HK-2 (cell line): Measurements from ENCODE around the gene KAZN.

Experiments used
- DNase-seq: peaks from one replicate; pipeline ENCODE4 v3.0.0-alpha.2; 2018; ENCODE audit not compliant: unreplicated experiment

The KAZN gene

DNA sequence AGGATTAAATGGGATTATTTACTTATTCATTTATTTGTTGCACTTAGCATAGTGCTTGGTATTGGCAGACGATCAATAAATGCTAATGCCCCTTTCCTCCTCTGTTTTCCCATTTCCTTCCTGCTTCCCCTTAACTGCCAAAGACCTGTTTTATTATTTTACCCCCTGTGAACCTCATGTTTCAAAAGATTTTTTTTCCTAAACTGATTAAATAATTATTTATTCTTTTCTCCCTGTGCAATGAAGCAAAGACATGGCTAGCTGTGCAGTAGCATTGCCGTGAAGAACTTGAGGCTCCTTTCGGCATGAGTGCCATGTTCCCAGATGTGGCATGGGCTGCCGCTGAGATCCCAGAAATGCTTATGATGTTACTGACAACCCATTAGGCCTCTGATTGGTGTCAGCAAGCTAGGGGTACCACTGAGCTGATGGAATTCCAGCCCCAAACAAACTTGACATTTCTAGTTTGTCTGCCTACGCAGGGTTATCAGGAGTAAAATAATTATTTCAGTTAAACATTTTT lies 288.6 kb downstream of the KAZN start:
- DNase-seq: no peak

DNA sequence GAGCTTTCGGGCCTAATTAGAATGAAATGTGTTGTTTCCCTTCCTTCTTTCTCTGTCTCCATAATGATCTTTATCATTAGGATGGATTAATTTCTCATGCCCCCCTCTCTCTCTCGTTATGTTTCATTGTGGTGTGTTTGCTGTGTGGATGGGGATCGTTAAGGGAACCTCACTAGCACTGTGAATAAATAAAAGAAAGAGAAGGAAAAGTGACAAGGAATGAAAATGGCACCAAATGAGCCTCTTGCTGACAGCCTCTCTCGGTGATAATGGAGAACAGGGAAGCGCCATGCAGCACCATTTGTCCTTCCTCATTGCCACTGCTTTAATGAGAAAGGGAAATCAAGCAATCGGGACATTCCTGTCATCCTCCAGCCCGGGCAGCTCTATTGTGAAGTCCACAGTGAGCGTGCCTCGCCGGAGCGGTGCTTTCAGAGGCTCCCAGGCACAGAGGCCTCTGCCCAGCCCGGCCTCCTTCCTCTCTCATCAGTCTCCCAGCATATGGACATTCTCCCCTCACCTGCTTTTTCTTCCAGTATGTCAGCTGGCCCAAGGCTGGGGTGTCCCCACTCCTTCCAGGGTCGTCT lies 289.4 kb downstream of the KAZN start:
- no peak for DNase-seq

DNA sequence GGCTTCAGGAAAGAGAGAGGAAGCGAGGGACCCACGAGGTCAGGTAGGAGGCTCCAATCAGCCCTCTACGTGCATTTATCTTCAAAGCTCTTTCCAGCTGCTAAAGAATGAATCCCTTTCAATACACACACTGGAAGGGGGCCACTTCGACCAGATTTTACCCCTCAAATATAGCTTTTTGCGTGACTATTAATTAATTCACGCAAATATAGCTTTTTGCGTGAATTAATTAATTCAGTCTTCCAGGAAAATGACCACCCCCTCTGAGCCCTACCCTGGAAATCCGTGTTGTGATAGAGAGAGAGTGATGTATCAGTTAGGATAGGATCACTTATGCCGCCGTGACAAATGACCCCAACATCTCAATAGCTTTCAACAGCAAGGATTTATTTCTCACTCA lies 289.9 kb downstream of the KAZN start:
- no peak for DNase-seq

DNA sequence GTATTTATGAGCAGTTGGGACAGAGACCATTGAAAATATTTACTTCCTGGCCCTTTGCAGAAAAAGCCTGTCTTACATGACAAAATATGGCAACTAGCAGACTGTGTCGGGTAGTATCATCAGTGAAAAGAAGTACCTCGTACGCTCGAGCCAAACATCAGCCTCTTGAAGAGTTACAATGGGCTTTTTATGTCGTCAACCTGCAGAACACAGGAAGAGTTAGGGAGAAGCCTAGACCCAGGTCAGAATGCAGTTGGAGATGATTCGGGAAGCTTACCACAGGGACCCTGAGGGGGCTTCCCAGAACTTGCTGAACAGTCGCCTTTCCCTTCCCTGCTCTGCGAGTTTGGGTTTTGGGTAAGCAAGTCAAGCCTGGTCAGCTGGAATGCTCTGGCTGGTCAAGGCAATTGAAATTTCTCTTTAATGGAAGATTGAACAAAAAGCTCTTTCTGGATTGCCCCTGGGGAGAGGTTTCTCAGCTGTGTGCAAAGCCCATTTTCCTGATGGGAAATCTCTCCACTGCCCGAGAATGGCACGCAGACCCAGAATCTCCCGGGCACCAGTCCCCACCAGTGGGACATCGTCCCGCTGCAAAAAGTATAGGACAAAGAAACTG lies 291.4 kb downstream of the KAZN start:
- no peak for DNase-seq

DNA sequence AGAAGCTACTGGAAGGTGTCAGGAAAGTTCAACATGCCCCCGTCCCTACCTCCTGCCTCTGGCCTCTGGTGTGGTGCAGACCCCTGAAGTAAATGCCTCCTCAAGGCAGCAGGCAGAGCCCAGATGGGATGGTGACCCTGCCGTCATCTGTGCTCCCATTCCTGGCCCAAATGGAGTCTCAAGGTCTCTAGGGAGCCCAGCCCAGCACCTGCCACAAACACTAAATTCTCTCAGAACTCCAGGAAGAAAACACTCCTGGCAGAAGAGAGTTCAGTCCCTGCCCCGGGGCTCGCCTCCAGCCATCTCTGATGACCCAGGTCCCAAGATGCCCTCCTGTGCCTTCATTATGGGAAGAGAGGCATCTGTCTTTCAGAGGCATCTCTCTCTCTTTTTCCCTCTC lies 293.5 kb downstream of the KAZN start:
- no peak for DNase-seq

DNA sequence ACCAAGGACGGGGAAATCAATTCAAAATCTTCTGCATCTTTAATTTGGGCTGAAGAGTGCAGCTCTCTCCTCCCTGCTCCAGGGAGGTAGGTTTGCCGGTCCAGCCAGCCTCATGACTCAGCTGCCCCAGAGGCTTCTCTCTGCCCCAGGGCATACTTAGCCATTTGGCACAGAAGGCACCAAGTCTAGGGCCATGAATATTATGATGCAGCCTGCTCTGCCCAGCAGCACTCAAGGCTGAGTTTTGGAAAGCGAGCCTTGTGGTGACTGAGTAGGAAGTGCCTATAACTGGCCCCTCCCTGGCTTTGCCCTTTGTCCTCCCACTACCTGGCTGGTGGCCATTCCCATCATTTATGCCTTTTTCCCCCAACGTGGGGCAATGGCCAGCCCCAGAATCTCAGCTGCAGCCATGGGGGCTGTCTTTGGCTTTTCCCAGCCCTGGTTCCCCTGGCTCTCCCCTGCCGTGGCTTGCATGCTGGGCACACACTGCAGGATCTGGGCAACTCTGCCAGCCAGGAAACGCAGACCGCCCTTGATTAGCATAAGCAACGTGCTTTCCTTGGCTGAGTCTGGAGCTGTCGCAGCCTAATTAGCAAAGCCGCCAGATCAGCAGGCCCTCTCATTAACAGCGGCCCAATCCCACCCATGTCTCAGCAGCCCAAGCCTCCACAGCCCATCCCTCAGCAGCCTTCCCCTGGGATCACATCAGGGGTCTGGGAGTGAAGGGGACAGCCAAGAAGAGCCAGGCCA lies 296.5 kb downstream of the KAZN start:
- DNase-seq: no peak

DNA sequence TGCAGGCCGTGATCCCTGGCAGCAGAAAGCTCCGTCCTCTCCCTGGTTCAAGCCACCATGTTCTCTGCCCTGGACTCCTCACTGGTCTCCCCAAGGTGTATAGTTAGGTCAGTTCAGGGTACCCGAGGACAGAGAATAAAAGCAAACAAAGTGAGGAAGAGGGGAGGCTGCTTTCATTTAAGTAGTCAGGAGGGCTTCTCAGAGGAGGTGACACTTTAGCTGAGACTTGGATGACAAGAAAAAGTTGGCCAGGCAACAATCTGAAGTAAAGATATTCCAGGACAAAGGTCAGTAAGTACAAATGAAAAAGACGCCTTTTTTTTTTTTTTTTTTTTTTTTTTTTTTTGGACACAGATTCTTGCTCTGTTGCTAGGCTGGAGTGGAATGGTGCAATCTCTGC lies 297.2 kb downstream of the KAZN start:
- no peak for DNase-seq

DNA sequence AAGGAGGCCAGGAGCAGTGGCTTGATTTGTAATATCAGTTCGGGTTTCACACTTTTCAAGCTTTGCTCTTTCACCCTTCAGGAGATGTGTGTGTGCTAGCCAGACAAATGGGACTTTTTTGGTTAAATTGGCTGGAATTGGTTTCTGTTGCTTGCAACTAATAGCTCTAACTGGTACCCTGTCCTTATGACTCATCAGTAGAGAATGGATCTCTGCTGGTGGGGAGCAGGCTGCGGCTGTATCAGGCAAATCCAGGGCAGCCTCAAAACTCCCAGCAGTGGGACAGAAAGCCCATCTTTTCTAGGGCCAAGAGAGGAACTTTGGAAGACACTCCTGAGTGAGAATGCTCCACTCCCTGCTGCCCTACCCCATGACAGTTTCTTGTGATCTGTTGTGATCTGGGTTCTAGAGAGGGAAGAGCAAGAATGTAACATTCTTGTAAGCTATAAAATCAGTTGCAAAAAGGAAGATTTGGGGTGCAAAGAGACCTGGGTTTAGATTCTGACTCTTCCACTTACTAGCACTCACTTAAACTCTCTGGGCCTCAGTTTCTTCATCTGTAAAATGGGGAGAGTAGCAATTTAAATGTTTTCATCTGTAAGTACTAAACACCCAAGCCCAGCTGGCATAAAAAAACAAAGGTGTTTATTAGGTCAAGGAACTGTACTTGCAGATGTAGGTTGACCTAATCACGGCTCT lies 298.0 kb downstream of the KAZN start:
- DNase-seq: no peak

DNA sequence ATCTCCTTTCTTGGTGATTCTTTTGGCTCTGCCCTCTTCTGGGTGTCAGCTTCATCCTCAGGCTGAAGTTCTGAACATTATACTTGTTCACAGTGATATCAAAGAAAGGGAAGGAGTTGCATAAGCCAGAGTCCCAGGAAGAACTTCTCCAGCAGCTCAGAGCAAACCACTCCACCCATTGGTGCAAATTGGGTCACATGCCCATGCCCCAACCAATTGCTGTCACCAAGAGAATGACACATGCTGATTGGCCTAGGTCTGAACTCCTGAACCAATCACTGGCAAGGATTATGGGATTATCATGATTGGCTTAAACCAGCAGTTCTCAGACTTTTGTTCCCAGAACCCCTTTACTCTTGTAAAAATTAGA lies 298.6 kb downstream of the KAZN start:
- no peak for DNase-seq

DNA sequence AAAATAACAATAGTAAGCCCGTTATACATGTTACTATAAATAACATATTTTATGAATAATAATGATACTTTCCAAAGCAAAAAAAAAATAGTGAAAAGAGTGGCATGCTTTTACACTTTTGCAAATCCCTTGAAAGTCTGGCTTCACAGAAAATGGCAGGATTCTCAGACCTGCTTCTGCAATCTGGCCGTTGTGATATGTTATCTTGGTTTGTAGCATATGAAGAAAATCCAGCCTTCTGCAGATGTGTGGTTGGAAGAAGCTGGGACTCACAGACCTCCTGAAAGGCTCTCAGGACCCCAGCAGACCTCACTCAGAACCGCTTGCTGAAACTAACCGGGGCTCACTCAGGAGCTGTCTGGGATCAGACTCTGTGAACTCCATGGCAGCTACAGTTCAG lies 299.1 kb downstream of the KAZN start:
- no peak for DNase-seq

DNA sequence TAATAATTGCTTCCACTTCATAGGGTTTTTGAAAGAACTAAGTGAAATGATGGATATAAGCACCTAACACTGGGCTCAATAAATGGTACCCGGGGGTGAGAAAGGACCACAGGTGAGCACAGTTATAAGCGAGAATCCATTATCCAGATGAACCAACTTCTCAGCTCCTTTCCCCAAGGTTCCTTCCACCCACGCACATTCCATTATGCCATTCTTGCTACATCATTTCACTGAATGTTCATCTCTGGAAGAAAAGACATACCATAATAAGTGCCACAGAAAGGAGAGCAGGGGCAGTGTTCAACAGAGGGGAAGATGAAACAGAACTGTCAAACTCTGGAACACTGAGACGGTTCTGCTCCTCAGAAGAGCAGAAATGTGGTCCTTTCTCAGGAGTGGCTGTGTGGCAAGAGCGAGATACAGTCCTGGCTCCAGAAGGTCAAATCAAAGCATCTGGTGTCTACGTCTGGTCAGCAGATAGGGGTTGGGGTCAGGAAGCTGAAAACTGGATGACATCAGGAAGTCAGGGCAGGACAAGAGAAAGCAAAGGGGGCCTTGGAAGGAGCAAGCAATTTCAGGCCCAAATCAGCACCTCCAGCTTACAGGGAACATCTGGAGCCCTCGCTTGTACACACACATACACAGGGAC lies 299.6 kb downstream of the KAZN start:
- DNase-seq: no peak

DNA sequence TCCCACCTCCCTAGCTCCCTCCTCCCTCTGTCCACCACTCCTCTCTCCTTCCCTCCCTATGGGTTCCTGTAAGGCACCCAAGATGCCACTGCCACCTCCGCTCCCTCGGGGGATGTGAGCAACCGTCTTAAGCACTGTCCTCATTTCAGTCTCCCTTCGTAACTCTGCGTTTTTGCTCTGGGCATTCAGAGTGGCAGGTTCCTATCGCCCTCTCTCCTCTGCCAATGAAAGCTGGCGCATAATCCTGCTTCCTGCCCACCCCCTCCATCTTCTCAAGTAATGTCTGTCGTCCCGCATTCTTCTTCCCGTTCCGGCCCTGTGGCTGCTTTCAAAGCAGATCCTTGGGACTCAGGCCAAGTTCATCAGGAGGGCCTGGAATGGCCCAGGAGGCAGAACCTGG lies 301.2 kb downstream of the KAZN start:
- no peak for DNase-seq

DNA sequence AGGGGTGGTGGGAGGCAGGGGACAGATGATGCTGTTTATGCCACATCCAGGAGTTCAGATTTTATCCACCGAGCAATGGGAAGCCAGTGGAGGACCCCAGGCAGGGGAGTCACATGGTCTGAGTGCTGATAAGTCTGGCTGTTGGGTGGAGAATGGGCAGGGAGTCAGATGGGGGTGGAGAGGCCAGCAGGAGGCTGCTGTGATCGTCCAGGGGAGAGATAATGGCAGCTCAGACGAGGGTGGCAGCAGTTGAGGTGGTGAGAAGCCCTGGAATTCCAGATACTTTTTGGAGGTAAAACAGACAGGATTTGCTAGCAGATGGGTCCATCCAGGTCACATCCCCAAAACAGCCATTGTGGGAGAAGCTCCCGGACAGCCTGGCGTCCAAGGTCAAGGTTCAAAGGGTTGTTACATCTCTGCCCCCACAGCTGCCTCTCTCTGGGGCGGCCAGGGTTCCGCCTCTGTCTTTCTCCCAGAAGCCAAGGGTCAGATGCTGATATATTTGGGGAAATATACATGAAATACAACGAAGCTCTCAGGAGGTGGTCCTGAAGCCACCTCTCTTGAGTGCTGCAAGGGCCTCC lies 303.0 kb downstream of the KAZN start:
- DNase-seq: no peak

DNA sequence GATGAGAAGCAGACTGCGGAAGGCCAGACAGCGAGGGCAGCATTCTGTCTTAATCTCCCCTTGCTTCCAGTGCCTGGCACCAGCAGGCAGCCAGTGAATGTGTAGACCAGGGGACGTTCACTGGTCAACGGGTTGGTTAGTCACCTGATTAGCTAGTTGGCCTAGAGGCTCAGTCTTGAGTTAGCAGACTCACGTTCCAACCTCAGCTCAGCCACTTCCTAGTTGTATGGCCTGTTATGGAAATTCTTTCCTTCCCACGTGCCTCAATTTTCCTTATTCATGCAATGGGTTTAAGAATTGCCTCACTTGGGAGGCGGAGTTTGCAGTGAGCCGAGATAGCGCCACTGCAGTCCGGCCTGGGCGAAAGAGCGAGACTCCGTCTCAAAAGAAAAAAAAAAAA lies 305.4 kb downstream of the KAZN start:
- no peak for DNase-seq

DNA sequence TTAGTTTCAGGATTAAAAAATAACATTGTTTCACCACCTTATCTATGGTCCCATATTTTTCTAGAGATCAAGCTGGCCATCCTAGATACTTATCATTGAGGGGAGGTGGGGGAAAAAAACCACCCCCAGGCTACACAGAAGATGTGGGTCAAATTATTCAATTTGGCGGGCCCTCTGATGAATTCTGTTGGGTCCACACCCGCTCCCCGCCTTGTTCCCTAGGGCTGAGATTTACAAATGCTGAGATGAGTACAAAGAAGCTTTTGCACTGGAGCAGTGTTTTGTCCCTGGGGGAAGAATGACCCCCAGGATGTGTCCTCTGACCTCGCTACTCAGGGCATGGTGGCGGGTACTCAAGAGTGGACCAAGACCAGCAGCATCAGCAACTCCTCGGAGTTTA lies 308.2 kb downstream of the KAZN start:
- no peak for DNase-seq

DNA sequence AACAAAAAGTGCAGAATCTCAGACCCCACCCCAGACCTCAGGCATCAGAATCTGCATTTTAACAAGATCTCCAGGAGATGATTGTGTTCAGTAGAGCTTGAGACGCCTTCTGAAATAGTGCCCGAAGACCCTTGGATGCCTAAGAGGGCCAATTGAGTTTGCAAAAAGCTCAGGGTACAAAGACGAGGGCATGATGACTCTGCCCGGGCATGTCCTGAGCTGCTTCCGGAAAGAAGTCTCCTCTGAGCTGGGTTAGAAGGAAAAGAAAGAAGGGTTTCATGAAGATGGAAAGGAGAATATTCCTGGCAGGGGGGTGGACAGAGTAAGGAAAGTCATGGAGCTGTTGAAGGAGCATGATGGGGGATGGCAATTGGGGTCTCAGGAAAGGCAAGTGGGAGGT lies 308.9 kb downstream of the KAZN start:
- DNase-seq: no peak

DNA sequence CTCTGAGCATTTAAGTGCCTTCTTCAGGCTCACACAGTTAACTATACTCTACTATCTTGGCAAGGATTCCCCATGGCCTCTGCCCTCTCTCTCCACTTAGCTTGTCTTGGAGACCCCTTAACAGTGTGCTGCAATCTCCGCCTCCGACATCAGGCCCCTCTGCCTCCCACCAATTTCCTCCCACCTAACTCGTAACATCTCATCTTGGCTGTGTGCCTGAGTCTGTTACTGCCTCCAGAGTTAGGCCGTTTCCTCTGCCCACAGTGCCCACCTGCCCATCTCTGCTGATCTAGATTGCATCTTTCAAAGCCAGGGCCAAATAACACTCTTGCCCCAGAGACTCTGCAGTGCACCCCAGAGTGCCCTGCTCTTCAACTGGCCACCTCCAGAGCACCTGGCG lies 310.8 kb downstream of the KAZN start:
- no peak for DNase-seq

DNA sequence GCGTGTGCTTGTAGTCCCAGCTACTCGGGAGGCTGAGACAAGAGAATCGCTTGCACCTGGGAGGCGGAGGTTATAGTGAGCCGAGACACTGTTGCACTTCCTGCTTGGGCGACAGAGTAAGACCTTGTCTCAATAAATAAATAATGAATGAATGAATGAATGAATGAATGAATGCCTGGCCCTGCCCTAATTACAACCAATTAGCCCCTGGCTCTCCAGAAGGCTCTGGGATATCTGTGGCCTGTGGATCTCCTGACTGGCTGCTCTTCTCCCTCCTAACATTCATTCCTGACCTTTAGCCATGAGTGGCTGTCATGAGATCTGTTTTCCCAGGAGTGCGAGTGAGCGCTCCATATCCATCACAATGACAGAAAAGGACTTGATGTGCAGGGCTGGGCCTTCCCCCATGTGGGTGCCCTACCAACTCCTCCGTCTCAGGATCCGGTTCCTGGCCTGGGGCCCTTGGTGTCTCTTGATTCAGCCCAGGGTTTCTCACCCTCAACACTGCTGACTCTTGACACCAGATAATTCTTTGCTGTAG lies 311.5 kb downstream of the KAZN start:
- DNase-seq: no peak

DNA sequence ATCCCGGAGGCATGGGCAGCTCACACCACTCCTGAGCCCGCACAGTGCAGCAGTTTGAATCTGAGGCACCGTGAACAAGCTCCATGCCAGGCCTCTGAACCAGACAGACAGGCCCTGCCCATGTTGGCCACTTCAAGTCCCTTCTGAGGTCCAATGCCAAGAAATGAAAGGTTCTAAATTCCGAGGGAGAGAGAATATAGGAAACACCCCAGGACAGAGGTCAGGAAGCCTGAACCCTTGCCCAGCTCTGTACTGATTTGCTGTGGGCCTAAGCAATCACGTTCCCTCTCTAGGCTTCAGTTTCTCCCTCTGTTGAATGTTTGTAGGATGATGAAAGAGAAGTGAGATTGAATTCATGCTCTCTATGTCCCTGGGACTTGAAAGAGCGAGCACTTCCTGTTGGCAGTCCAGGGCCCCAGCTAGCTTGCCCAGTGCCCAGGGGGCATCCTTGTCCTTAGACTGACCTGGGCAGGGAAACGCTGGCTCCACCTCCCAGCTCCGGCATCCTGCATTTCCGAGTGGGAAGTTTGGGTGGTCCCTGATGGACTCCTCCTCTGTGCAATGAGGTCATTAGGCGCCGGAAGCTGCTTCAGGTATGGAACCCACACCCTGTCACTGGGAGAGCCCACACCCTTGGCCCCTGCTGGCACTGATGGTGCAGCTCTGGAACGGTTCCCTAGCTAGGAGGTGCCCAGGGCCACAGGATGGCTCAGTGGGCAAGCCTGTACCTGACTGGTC lies 312.7 kb downstream of the KAZN start:
- DNase-seq: no peak

DNA sequence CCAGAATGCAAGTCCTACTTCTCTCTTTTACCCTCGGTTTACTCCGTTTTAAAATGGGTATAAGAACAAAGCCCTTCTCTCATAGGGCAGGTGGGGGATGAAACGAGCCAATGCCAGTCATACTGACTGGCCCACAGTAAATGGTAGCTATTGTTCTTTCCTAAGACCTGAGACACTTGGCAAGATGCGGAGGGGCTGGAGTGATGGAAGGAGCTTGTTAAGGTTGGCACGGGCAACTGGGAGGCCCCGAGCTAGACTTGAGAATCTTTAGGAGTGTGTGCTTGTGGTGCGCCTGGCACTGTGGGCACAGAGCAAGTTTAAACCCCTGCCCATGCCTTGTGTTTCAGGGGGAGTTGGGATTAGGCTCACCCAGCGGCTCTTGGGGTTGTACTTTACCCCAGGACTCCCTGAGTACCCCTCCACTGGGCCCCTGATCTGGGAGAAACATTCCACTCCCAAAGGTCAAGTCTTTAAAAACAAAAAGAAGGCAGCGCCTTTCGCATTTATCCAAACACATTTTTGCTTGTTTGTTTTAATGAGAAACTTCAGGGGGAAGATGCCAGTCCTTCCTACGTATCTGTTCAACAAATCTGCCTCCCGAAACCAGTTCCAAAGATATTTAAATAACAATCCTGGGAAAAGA lies 314.5 kb downstream of the KAZN start:
- no peak for DNase-seq
